CD14-positive monocyte (primary cell): Measurements from ENCODE around the gene SPATA33. TPM values are rescaled to one million over a fixed set of nuclear protein-coding genes. Genes with fewer than 3 reads are reported as not detected.
A peak's percentile ranks its signal among the peaks of the same experiment; 100 is the strongest.
"Not testable (repeated sequence)": the region's sequence is repeated elsewhere in the genome, so short reads cannot be mapped to it uniquely, and the experiment has no call there.

ENCODE experiments used
- DNase-seq, 3 donors: peaks; one replicate each; pipeline ENCODE4 v3.0.0-alpha.2; 2011 to 2022
- H2AFZ ChIP-seq: 2 replicates; pipeline ENCODE4 v1.6.0; 2012; ENCODE audit warnings: mild to moderate bottlenecking, low read depth, low read length, inconsistent platforms; ENCODE audit not compliant: insufficient read depth, poor library complexity, severe bottlenecking
- H3K27ac ChIP-seq, 2 donors: 1 replicate in 1 of 2; 2 replicates in 1 of 2; pipeline ENCODE4 v1.5.1; 2012 to 2013; ENCODE audit warnings: low read length in 2 of 2, control low read depth in 1 of 2, inconsistent platforms in 1 of 2, low read depth in 1 of 2, mild to moderate bottlenecking in 1 of 2
- H3K27me3 ChIP-seq, 2 donors: one replicate each; pipeline versions ENCODE4 v1.6.0 to v1.6.1; 2011 to 2013; ENCODE audit warnings: low read length in 2 of 2; ENCODE audit not compliant: control insufficient read depth in 2 of 2, insufficient read depth in 2 of 2
- H3K36me3 ChIP-seq, 2 donors: replicated peaks in 1 of 2; 1 replicate in 1 of 2; 2 replicates in 1 of 2; pipeline versions ENCODE4 v1.5.1 to v1.6.1; 2012 to 2013; ENCODE audit warnings: low read length in 2 of 2, control low read depth in 1 of 2, inconsistent platforms in 1 of 2, mild to moderate bottlenecking in 1 of 2; ENCODE audit not compliant: insufficient read depth in 2 of 2, control insufficient read depth in 1 of 2
- H3K4me1 ChIP-seq, 2 donors: 1 replicate in 1 of 2; 2 replicates in 1 of 2; pipeline versions ENCODE4 v1.5.1 to v1.6.1; 2012 to 2013; ENCODE audit warnings: low read length in 2 of 2, control low read depth in 1 of 2, inconsistent platforms in 1 of 2, mild to moderate bottlenecking in 1 of 2, moderate library complexity in 1 of 2; ENCODE audit not compliant: insufficient read depth in 2 of 2, control insufficient read depth in 1 of 2
- H3K4me2 ChIP-seq: replicated peaks from 2 replicates; pipeline ENCODE3; 2012; ENCODE audit warnings: low read length, moderate library complexity, mild to moderate bottlenecking; ENCODE audit not compliant: poor library complexity, severe bottlenecking; ENCODE audit errors: extremely low read depth
- H3K4me3 ChIP-seq, 3 experiments: fragments of 200-600 bp in 1 of 3; sonication (generic) in 1 of 3; replicated peaks in 1 of 3; 1 replicate in 2 of 3; 2 replicates in 1 of 3; pipeline ENCODE4 v1.5.1; 2011 to 2013; ENCODE audit warnings: low read length in 3 of 3, mild to moderate bottlenecking in 3 of 3, control low read depth in 2 of 3, low read depth in 2 of 3, inconsistent platforms in 1 of 3, moderate library complexity in 1 of 3
- H3K79me2 ChIP-seq: 2 replicates; pipeline ENCODE4 v1.6.0; 2012; ENCODE audit warnings: mild to moderate bottlenecking, control low read depth, inconsistent platforms, low read length, moderate library complexity; ENCODE audit not compliant: insufficient read depth
- H3K9ac ChIP-seq: 2 replicates; pipeline ENCODE4 v1.6.0; 2017; ENCODE audit warnings: low read length, mild to moderate bottlenecking; ENCODE audit not compliant: insufficient read depth, poor library complexity, severe bottlenecking
- H3K9me3 ChIP-seq, 2 donors: replicated peaks in 1 of 2; 1 replicate in 1 of 2; 2 replicates in 1 of 2; pipeline versions ENCODE4 v1.5.1 to v1.6.1; 2012 to 2013; ENCODE audit warnings: low read length in 2 of 2, control low read depth in 1 of 2; ENCODE audit not compliant: control insufficient read depth in 1 of 2, insufficient read depth in 1 of 2
- H4K20me1 ChIP-seq: 2 replicates; pipeline ENCODE4 v1.6.0; 2012; ENCODE audit warnings: mild to moderate bottlenecking, low read length, control low read depth, moderate library complexity; ENCODE audit not compliant: insufficient read depth
- H3K27ac Mint-ChIP-seq, 7 donors: one replicate each; pipeline ENCODE4 v1.8.0; 2020; ENCODE audit warnings: mild to moderate bottlenecking in 7 of 7, mixed read lengths in 7 of 7, moderate library complexity in 6 of 7, inconsistent platforms in 2 of 7
- H3K27me3 Mint-ChIP-seq, 3 donors: one replicate each; pipeline ENCODE4 v1.8.0; 2021 to 2022; ENCODE audit warnings: low read depth in 3 of 3, mild to moderate bottlenecking in 3 of 3, mixed read lengths in 3 of 3, moderate library complexity in 3 of 3, inconsistent platforms in 1 of 3
- H3K36me3 Mint-ChIP-seq, 2 donors: one replicate each; pipeline ENCODE4 v1.8.0; 2020; ENCODE audit warnings: mixed read lengths in 2 of 2, inconsistent platforms in 1 of 2, mild to moderate bottlenecking in 1 of 2
- H3K4me1 Mint-ChIP-seq: one replicate; pipeline ENCODE4 v1.8.0; 2020; ENCODE audit warnings: mild to moderate bottlenecking, mixed read lengths
- H3K4me3 Mint-ChIP-seq, 2 donors: one replicate each; pipeline ENCODE4 v1.8.0; 2020; ENCODE audit warnings: mild to moderate bottlenecking in 2 of 2, mixed read lengths in 2 of 2, moderate library complexity in 1 of 2
- H3K9me3 Mint-ChIP-seq, 7 donors: one replicate each; pipeline ENCODE4 v1.8.0; 2020 to 2022; ENCODE audit warnings: mixed read lengths in 7 of 7, mild to moderate bottlenecking in 6 of 7, moderate library complexity in 6 of 7, inconsistent platforms in 2 of 7
- WGBS: methylation state at CpG from one replicate; pipeline ENCODE4 v1.1.5; 2013; ENCODE audit warnings: missing lambda C conversion rate; ENCODE audit not compliant: insufficient coverage; 5-methylcytosine and 5-hydroxymethylcytosine counted together
- intact Hi-C, 2 donors: fragments of 100-400 bp; cut with micrococcal nuclease; formaldehyde crosslinking; loops; one replicate each; pipeline versions ENCODE4 v1.15.0 to v1.15.1; 2023
- polyA plus RNA-seq, 3 donors: library from polyadenylated mRNA; depleted of rRNA in 1 of 3; unstranded in 2 of 3; stranded (reverse) in 1 of 3; fragments of 300-500 nt in 2 of 3; fragments of >200 nt in 1 of 3; fragmentation: Illumina TruSeq in 2 of 3; gene quantifications; 1 replicate in 2 of 3; 2 replicates in 1 of 3; pipeline ENCODE4 v1.2.3, GENCODE V29; 2012 to 2021
- TF ChIP-seq, protein P1 (sequence below): fragments of 200-600 bp; IDR thresholded peaks from one replicate; pipeline ENCODE4 v1.8.0; 2022; ENCODE audit warnings: antibody characterized with exemption, mild to moderate bottlenecking

Gene SPATA33
- polyA plus RNA-seq, 3 donors: 1.4 to 3.5 (median 1.8) TPM

DNA sequence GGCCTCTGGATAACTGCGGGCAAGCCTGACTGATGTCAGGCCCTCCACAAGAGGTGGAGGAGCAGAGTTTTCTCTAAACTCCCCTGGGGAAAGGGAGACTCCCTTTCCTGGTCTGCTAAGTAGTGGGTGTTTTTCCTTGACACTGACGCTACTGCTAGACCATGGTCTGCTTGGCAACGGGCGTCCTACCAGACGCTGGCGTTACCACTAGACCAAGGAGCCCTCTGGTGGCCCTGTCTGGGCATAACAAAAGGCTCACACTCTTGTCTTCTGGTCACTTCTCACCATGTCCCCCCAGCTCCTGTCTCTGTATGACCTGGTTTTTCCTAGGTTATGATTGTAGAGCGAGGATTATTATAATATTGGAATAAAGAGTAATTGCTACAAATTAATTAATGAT, 9.4 kb downstream of the SPATA33 start:
- H2AFZ ChIP-seq: not testable (repeated sequence)

DNA sequence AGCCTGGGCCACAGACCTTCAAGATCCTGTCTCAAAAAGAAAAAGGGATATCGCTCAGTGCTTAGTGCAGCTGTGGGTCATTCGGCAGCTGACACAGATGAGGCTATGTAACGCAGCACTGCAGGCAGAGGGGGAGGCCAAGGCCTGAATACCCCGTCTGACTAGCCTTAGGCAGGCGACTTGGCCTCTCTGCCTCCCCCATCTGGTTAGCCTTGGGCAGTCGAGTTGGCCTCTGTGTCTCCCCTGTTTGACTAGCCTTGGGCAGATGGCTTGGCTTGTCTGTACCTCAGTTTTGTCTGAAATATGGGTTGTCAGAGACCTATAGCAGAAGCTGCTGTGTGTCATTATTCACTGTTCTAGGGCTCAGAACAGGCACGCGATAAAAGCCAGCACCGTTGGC, 10.0 kb downstream of the SPATA33 start:
- Mint-ChIP-seq H3K4me3 (no peak overlapping the region), H3K27me3 (peaks cover 2 to 9% (median 3%) of the 10 kb centered on the region in 3 donors), H3K4me1 (peaks cover 12% of the 10 kb centered on the region), H3K27ac (no peak overlapping the region), H3K36me3 (peaks cover 5 to 20% of the 10 kb centered on the region in 2 donors), H3K9me3 (peaks cover 5 to 11% (median 10%) of the 10 kb centered on the region in 7 donors)
- Histone ChIP-seq H3K4me1 (peaks cover 0 to 5% of the 10 kb centered on the region in 2 donors), H3K4me2 (no peak overlapping the region), H3K9me3 (peaks cover 0 to 10% of the 10 kb centered on the region in 2 donors), H3K79me2 (no peaks in the 10 kb centered on the region), H3K4me3 (no peak overlapping the region), H2AFZ (no peak overlapping the region), H3K27me3 (no peaks in the 10 kb centered on the region), H3K27ac (no peak overlapping the region), H3K9ac (no peak overlapping the region), H4K20me1 (no peaks in the 10 kb centered on the region), H3K36me3 (peaks cover 2 to 12% of the 10 kb centered on the region in 2 donors)
- 76% methylated on average over 6 of the region's 9 CpGs for WGBS
- intact Hi-C loops: no loop called here
- TF ChIP-seq, protein P1, sequence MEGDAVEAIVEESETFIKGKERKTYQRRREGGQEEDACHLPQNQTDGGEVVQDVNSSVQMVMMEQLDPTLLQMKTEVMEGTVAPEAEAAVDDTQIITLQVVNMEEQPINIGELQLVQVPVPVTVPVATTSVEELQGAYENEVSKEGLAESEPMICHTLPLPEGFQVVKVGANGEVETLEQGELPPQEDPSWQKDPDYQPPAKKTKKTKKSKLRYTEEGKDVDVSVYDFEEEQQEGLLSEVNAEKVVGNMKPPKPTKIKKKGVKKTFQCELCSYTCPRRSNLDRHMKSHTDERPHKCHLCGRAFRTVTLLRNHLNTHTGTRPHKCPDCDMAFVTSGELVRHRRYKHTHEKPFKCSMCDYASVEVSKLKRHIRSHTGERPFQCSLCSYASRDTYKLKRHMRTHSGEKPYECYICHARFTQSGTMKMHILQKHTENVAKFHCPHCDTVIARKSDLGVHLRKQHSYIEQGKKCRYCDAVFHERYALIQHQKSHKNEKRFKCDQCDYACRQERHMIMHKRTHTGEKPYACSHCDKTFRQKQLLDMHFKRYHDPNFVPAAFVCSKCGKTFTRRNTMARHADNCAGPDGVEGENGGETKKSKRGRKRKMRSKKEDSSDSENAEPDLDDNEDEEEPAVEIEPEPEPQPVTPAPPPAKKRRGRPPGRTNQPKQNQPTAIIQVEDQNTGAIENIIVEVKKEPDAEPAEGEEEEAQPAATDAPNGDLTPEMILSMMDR: no peak
- no peak for DNase-seq

More for the DNA sequence above, 9.4 kb downstream of the SPATA33 start:
- H3K4me1 ChIP-seq, H3K27ac Mint-ChIP-seq, H3K4me3 Mint-ChIP-seq, H3K27me3 Mint-ChIP-seq, H3K4me2 ChIP-seq, intact Hi-C loops, DNase-seq, H3K27me3 ChIP-seq, H3K4me3 ChIP-seq, H3K9ac ChIP-seq, H3K79me2 ChIP-seq, H3K9me3 ChIP-seq, H4K20me1 ChIP-seq, H3K27ac ChIP-seq: not testable (repeated sequence)
- TF ChIP-seq, protein P1: peak; percentile 31
- 100% methylated on average over 2 of the region's 7 CpGs for WGBS
- H3K36me3 ChIP-seq: peaks cover 2 to 14% of the 10 kb centered on the region in 2 donors
- peaks cover 12% of the 10 kb centered on the region for H3K4me1 Mint-ChIP-seq
- peaks cover 5 to 11% (median 9%) of the 10 kb centered on the region in 7 donors for H3K9me3 Mint-ChIP-seq
- peaks cover 5 to 26% of the 10 kb centered on the region in 2 donors for H3K36me3 Mint-ChIP-seq
